Hematopoietic multipotent progenitor cell (in vitro differentiated cells): ENCODE measurements around the gene PLXNA3. TPM values are rescaled to one million over a fixed set of nuclear protein-coding genes. Genes with fewer than 3 reads are reported as not detected.

ENCODE experiments used
- DNase-seq, 3 donors: peaks; one replicate each; pipeline ENCODE4 v3.0.0-alpha.2; 2011 to 2015; ENCODE audit warnings: low read depth in 2 of 3, low spot score in 2 of 3
- total RNA-seq: library from RNA; depleted of rRNA; stranded (reverse); fragments of >200 nt; gene quantifications from one replicate; pipeline ENCODE4 v1.2.3, GENCODE V29; 2012

PLXNA3 gene
- total RNA-seq, 1 donor: 12.1 TPM

GRCh38 chrX:154476821-154477220, 18.7 kb downstream of the PLXNA3 start:
- DNase-seq: no peak

DNA sequence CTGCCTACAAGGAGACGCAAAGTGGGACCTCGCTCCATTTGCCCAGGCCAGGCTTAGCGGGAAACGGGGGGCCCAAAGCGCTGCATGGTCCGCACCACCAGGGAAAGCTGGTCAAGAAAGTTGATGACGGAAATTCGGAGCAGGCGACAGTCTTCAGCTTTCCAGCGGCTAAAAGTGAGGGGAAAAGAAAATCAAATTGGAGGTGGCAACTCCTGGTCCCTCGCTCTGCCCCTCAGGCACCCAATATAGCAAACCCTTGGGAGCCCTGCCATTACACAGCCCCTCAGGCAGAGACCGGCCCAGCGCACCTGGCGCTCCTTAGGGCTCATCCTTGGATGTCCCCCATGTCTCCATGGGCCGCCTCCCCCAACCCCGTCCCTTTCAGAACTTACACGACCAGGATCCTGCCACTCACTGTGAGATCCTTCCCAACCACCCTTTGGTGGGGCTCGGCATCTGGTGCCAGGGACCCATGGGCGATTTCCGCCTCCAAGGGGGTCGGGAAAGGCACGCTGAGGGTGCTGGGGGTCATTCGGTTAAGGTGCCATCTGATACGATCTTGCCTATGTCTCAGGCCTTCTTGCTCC, 19.9 kb downstream of the PLXNA3 start:
- no peak for DNase-seq

DNA sequence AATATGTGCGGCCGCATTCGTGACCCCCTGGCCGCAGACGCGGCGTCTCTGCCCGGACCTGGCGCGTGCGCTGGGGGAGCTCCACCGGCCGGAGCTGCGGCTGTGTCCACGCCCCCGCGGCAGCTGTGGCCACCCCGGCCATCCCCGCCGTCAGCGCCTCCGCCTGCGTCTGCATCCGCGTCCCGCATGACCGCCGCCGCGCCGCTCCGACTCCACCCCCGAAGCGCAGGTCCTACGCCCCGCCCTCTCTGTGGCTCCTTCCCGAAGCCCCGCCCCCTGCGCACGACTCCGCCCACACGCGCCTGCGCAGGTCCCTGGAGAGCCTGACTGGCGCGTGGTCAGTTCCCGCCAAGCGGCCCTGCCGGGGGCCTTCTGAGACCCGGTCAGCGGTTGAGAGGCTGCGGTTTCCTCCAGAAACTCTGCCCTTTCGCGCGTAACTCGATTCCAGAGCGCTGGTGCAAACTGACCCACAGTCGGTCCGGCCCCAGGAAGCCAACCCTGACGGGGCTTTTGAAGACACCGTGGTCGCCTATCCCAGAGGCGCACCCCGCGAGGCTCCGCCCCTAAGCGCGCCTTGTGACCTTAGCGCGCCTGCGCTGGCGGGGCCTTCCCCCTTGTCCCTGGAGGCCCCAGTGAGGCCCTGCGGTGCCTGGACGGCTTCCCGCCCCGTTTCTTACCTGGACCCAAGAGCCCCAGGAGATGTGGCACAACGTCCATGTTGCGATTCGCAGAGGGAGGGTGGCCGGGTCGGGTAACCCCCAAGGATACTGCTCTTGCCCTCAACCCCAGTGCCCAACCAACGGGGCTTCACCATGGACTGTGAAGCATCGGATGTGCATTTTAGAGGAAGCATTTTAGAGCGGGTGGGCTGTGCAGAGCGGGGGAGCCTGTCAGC, 20.9 kb downstream of the PLXNA3 start, which contains the start of gene LAGE3:
Gene LAGE3 (minus strand): TSS at position 554 of the 895 bp plus-strand sequence. CDS start 366 bp downstream, at position 188.
- DNase-seq: peak; percentile 84 to 90 (median 85)

GRCh38 chrX:154481195-154481594, 23.1 kb downstream of the PLXNA3 start:
- DNase-seq: no peak

GRCh38 chrX:154481911-154482601, 24.0 kb downstream of the PLXNA3 start:
- no peak for DNase-seq

GRCh38 chrX:154482786-154483185, 24.7 kb downstream of the PLXNA3 start:
- no peak for DNase-seq

- no peak for DNase-seq
Measured at GRCh38 chrX:154483325-154483724, 25.2 kb downstream of the PLXNA3 start.

DNA sequence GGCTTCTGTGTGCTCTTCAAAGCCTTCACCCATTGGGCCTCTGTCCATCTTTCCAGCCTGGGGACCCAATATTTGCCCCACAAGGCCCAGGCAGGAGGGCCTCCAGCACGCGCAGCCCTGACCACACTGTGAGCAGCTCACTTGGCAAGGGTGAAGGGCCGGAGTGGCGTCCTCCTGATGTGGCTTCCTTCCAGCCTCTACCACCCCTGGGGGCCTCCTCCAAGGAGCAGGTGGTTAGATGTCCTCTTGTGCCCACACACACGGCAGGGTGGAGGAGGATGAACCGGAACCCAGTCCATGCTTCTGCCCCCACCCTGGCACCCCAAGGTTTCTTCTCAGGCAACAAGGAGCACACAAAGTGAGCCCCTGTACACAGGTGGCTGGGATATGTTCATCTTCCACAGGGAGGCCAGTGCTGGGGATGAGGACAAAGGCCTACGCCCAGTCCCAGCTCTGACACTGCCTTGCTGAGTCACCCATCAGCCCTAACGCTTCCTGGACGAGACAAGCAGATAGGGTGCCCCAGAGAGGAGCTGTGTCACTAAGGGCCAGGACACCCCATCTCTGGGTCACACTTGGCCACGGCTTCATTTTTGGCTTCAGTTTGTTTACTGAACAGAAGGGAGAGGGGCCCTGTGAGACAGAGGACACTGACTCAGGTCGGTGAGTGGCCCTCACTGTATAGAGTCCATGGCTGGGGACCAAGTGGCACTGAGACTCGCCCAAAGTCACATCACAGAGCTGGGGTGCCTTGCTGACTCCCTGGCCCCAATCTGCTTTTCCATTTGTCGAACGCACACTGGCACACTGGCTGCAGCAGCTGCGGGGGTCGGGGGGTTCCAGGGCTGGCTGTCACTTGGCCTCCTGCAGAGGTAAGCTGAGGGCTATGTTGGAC, 26.4 kb downstream of the PLXNA3 start:
- DNase-seq: no peak

GRCh38 chrX:154485150-154486051, 27.3 kb downstream of the PLXNA3 start:
- no peak for DNase-seq

DNA sequence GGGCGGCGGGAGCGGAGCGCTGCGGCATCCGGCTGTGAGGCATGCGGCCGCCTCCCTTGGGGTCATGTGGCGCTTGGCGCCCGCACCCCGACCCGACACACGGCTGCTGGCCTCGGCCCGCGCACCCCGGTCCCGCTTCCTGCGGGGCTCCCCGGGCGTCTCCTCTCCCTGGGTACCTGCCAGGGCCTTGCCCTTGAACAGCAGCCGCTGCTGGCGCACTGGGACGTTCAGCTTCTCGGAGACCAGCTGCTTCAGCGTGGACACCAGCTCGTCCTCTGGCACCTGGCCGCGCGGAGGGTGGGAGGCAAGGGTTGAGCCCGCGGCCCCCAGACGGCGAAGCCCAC, 27.9 kb downstream of the PLXNA3 start:
- DNase-seq: peak in 1 of 3 donors; percentile 15

DNA sequence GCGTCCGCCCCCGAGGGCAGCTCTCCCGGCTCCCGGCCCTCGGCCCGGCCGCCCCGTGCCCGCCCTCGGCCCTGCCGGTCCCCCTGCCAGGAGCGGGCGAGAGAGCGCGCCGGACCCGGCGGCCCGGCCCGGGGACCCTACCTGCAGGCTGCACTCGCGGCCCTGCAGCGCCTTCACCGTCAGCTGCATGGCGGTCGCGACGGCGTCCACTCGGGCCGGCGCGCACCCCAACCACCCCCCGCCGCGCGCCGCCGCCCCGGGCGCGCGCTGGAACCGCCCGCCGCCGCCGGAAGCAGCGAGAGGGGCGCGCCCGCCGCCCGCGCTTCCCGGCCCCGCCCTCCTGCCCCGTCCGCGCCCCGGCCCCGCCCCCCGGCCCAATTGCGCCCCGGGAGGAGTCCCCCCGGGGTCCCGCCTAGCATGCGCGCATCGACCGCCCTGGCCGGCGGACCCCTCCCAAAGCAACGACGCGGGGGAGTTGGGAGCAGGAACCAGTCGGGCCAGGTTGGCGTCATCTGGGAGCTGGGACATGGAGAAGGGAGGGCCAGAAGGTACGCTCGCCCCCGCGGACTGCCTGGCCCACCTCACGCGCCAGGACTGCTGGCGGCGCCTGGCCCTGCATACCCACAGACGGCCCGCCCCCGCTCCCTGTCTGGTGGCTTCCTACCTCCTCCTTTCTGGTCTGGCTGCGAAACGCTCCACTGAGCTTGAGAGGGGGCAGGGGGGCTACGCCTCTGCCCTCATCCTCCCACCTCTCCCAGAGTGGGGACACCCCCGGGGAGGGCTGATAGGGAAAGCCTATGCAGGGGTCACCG, 28.5 kb downstream of the PLXNA3 start, which contains the start of gene UBL4A:
Gene UBL4A (minus strand): TSS at position 220 of the 812 bp plus-strand sequence. CDS start 31 bp downstream, at position 189.
- peak in 2 of 3 donors; percentile 58 to 64 for DNase-seq

DNA sequence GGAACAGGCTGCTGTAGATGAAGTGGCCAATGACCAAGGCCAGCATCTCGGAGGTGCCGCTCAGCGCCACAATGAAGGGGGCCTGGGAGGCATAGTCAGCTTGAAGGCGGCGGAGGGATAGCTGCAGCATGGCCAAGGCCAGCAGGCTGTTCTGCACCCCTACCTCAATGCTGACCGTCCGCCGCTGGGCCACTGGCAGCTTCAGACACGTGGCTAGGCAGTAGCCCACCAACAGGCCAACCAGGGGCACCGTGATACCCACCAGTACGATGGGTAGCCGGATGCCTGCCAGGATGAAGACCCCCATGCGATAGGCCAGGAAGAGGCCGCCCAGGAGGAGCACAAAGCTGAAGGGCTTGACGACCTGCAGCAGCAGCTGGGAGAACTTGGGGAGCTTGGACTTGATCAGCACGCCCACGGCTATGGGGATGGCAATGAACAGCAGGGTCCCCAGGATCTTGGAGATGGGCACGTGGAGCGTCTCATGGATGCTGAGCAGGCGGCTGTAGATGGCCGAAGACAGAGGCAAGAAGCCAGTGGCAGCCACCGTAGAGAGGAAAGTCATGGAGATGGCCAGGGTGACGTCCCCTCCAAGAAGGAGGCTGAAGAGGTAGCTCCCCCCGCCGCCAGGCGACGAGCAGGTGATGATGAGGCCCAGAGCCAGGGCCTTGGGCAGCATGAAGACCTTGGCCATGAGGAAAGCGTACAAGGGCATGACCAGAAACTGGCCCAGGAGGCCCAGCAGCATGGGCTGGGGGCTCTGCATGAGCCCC, 29.6 kb downstream of the PLXNA3 start:
- DNase-seq: no peak

- DNase-seq: no peak
Measured at GRCh38 chrX:154488336-154489075, 30.4 kb downstream of the PLXNA3 start.

DNA sequence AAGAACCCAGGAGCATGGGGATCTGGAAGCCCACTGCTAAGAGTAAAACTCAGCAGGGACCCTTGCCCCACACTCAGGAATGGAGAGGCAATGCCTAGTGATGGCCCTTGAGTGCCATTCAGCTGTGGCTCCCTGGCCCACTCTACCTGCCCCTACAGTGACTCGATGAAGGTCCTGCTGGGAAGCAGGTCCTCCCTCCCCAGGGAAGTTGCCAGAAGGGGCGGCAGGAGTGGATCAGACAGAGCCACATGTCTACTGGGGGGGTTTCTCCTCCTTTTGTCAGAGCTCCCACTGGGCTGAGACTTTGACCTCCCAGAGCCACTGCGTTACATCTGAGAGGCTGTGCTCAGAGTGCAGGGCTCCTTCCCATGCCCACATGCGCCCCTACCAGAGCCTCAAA, 31.1 kb downstream of the PLXNA3 start:
- no peak for DNase-seq

- DNase-seq: peak in 2 of 3 donors; percentile 40 to 54
Measured at GRCh38 chrX:154490021-154490413, 31.9 kb downstream of the PLXNA3 start.

- DNase-seq: peak; percentile 57 to 92 (median 92)
Measured at GRCh38 chrX:154490414-154491083, 32.5 kb downstream of the PLXNA3 start, which contains the start of gene SLC10A3. Gene SLC10A3, minus strand, starts transcription at chrX:154490629. Its CDS starts 1,689 bp downstream, at chrX:154488940.
